SK-MEL-5 (cell line): ENCODE data around the gene CCM2L. TPM values are rescaled to one million over a fixed set of nuclear protein-coding genes. Genes with fewer than 3 reads are reported as not detected.

Source experiments
- DNase-seq: peaks from one replicate; pipeline ENCODE4 v3.0.0-alpha.2; 2016; ENCODE audit warnings: low read depth, low spot score
- in situ Hi-C: cut with HindIII; loops from 2 replicates; pipeline ENCODE4 v1.10.0; 2016; ENCODE audit warnings: low sequenced_read_pairs, high pct_unique_total_duplicates, low pct_unique_long_range_greater_than_20kb
- total RNA-seq: library from RNA; depleted of rRNA; stranded (reverse); fragments of >200 nt; shearing (Covaris generic); gene quantifications from 2 replicates; pipeline ENCODE4 v1.2.3, GENCODE V29; 2014

The CCM2L gene
- total RNA-seq, 1 experiment from 2014 or later = 0.08 TPM

GRCh38 chr20:31989030-31989645, 21.1 kb upstream of the CCM2L start:
- in situ Hi-C loops = no loop called here
- DNase-seq = no peak

- DNase-seq = no peak
- in situ Hi-C loops = no loop called here
Observed at GRCh38 chr20:31990641-31991338, 19.4 kb upstream of the CCM2L start.

- no peak for DNase-seq
- in situ Hi-C loops = no loop called here
Observed at GRCh38 chr20:31991339-31991705, 18.9 kb upstream of the CCM2L start.

- in situ Hi-C loops = no loop called here
Observed at GRCh38 chr20:31992086-31992485, 18.2 kb upstream of the CCM2L start.

GRCh38 chr20:31996996-31997395, 13.2 kb upstream of the CCM2L start:
- no peak for DNase-seq
- in situ Hi-C loops = no loop called here

More at GRCh38 chr20:31992086-31992485, 18.2 kb upstream of the CCM2L start:
- no peak for DNase-seq

GRCh38 chr20:31998246-31998645, 12.0 kb upstream of the CCM2L start:
- DNase-seq = no peak
- in situ Hi-C loops = no loop called here

- DNase-seq = no peak
- in situ Hi-C loops = no loop called here
Observed at GRCh38 chr20:32003325-32003724, 6.9 kb upstream of the CCM2L start.

- in situ Hi-C loops = no loop called here
- DNase-seq = peak; percentile 71
Observed at GRCh38 chr20:32004963-32005362, 5.3 kb upstream of the CCM2L start.

- no peak for DNase-seq
- in situ Hi-C loops = no loop called here
Observed at GRCh38 chr20:32006053-32006452, 4.2 kb upstream of the CCM2L start.

- no peak for DNase-seq
- in situ Hi-C loops = no loop called here
Observed at GRCh38 chr20:32006841-32007786, 3.1 kb upstream of the CCM2L start.

- no peak for DNase-seq
- in situ Hi-C loops = no loop called here
Observed at GRCh38 chr20:32007787-32008616, 2.2 kb upstream of the CCM2L start.

- in situ Hi-C loops = no loop called here
- no peak for DNase-seq
Observed at GRCh38 chr20:32009564-32009963, 674 bp upstream of the CCM2L start.

- in situ Hi-C loops = no loop called here
Observed at GRCh38 chr20:32010666-32011065, 428 bp downstream of the CCM2L start.

GRCh38 chr20:32012159-32012688, 2.0 kb downstream of the CCM2L start:
- in situ Hi-C loops = no loop called here
- no peak for DNase-seq

More at GRCh38 chr20:32010666-32011065, 428 bp downstream of the CCM2L start:
- no peak for DNase-seq

GRCh38 chr20:32013326-32013725, 3.1 kb downstream of the CCM2L start:
- in situ Hi-C loops = no loop called here

GRCh38 chr20:32017711-32018251, 7.5 kb downstream of the CCM2L start:
- in situ Hi-C loops = no loop called here
- DNase-seq = no peak

More at GRCh38 chr20:32013326-32013725, 3.1 kb downstream of the CCM2L start:
- no peak for DNase-seq
